Measurements from ENCODE around the gene MUC6.
"Not testable (repeated sequence)": the region's sequence is repeated elsewhere in the genome, so short reads cannot be mapped to it uniquely, and the experiment has no call there.

MUC6 gene

GRCh38 chr11:984546-984945, 52.0 kb downstream of the MUC6 start:
- no peak for DNase-seq

GRCh38 chr11:981764-982163, 54.8 kb downstream of the MUC6 start:
- DNase-seq, result no peak

GRCh38 chr11:980438-981357, 55.8 kb downstream of the MUC6 start:
- no peak for DNase-seq

GRCh38 chr11:978781-979180, 57.7 kb downstream of the MUC6 start:
- DNase-seq, result no peak

- DNase-seq, result no peak
Observed at GRCh38 chr11:977830-978720, 58.4 kb downstream of the MUC6 start.

GRCh38 chr11:976431-977160, 59.9 kb downstream of the MUC6 start:
- DNase-seq, result no peak

GRCh38 chr11:975827-976226, 60.7 kb downstream of the MUC6 start:
- no peak for DNase-seq

- DNase-seq, result not testable (repeated sequence)
Observed at GRCh38 chr11:975376-975775, 61.1 kb downstream of the MUC6 start.

GRCh38 chr11:973237-973636, 63.3 kb downstream of the MUC6 start:
- no peak for DNase-seq

GRCh38 chr11:972523-973211, 63.9 kb downstream of the MUC6 start:
- DNase-seq, result no peak

- no peak for DNase-seq
Observed at GRCh38 chr11:971731-972365, 64.7 kb downstream of the MUC6 start.

- DNase-seq, result no peak
Observed at GRCh38 chr11:971092-971690, 65.3 kb downstream of the MUC6 start.

- DNase-seq, result no peak
Observed at GRCh38 chr11:970319-970871, 66.1 kb downstream of the MUC6 start.

- no peak for DNase-seq
Observed at GRCh38 chr11:969651-970205, 66.8 kb downstream of the MUC6 start.

- no peak for DNase-seq
Observed at GRCh38 chr11:968822-969221, 67.7 kb downstream of the MUC6 start.

GRCh38 chr11:967995-968751, 68.3 kb downstream of the MUC6 start:
- no peak for DNase-seq

- DNase-seq, result no peak
Observed at GRCh38 chr11:965206-965775, 71.2 kb downstream of the MUC6 start.

GRCh38 chr11:963852-964251, 72.7 kb downstream of the MUC6 start:
- no peak for DNase-seq
